H9 (cell line): ENCODE data around the gene PRKCA. TPM values are rescaled to one million over a fixed set of nuclear protein-coding genes. Genes with fewer than 3 reads are reported as not detected.

Experiments
- DNase-seq: peaks from one replicate; pipeline ENCODE4 v3.0.0-alpha.2; 2017
- H2AFZ ChIP-seq: one replicate; pipeline ENCODE4 v1.6.1; 2013; ENCODE audit warnings: mild to moderate bottlenecking, low read length, control low read depth, moderate library complexity
- H2AK5ac ChIP-seq: 2 replicates; pipeline ENCODE4 v1.6.1; 2013; ENCODE audit warnings: low read length, control low read depth, mixed read lengths; ENCODE audit not compliant: insufficient read length
- H2BK120ac ChIP-seq: one replicate; pipeline ENCODE4 v1.6.1; 2013; ENCODE audit warnings: low read depth, mild to moderate bottlenecking, low read length, control low read depth, inconsistent platforms; ENCODE audit not compliant: poor library complexity, severe bottlenecking
- H2BK12ac ChIP-seq: 2 replicates; pipeline ENCODE4 v1.6.1; 2013; ENCODE audit warnings: low read length, control low read depth, mixed read lengths, low read depth; ENCODE audit not compliant: insufficient read length
- H2BK15ac ChIP-seq: 2 replicates; pipeline ENCODE4 v1.6.1; 2013; ENCODE audit warnings: low read depth, low read length, control low read depth
- H2BK20ac ChIP-seq: one replicate; pipeline ENCODE4 v1.6.1; 2013; ENCODE audit warnings: low read depth, mild to moderate bottlenecking, low read length, control low read depth, inconsistent platforms; ENCODE audit not compliant: poor library complexity, severe bottlenecking
- H2BK5ac ChIP-seq: 2 replicates; pipeline ENCODE4 v1.6.1; 2013; ENCODE audit warnings: low read length, control low read depth, mixed read lengths; ENCODE audit not compliant: insufficient read length
- H3K14ac ChIP-seq: 2 replicates; pipeline ENCODE4 v1.6.1; 2013; ENCODE audit warnings: low read length, control low read depth; ENCODE audit not compliant: insufficient read depth
- H3K18ac ChIP-seq: 2 replicates; pipeline ENCODE4 v1.6.1; 2013; ENCODE audit warnings: low read depth, mild to moderate bottlenecking, mixed read lengths, low read length, control low read depth; ENCODE audit not compliant: insufficient read length
- H3K23ac ChIP-seq: 2 replicates; pipeline ENCODE4 v1.6.1; 2013; ENCODE audit warnings: low read length, control low read depth, mixed read lengths, low read depth; ENCODE audit not compliant: insufficient read length
- H3K23me2 ChIP-seq: 2 replicates; pipeline ENCODE4 v1.6.1; 2013; ENCODE audit warnings: low read depth, mild to moderate bottlenecking, mixed read lengths, low read length, control low read depth; ENCODE audit not compliant: insufficient read length, poor library complexity, severe bottlenecking
- H3K27ac ChIP-seq: 2 replicates; pipeline ENCODE4 v1.5.1; 2013; ENCODE audit warnings: low read length, control low read depth, mixed read lengths, low read depth; ENCODE audit not compliant: insufficient read length
- H3K27me3 ChIP-seq: 2 replicates; pipeline ENCODE4 v1.6.1; 2013; ENCODE audit warnings: low read length, control low read depth, inconsistent platforms; ENCODE audit not compliant: insufficient read depth
- H3K4ac ChIP-seq: 2 replicates; pipeline ENCODE4 v1.6.1; 2013; ENCODE audit warnings: low read depth, mild to moderate bottlenecking, control low read depth, inconsistent platforms, low read length, moderate library complexity
- H3K4me1 ChIP-seq: 2 replicates; pipeline ENCODE4 v1.6.1; 2013; ENCODE audit warnings: low read length, control low read depth, inconsistent platforms; ENCODE audit not compliant: insufficient read depth
- H3K4me2 ChIP-seq: 2 replicates; pipeline ENCODE4 v1.6.1; 2013; ENCODE audit warnings: low read length, control low read depth, mixed read lengths; ENCODE audit not compliant: insufficient read length, insufficient read depth
- H3K56ac ChIP-seq: 2 replicates; pipeline ENCODE4 v1.6.1; 2013; ENCODE audit warnings: low read depth, mild to moderate bottlenecking, mixed read lengths, low read length, control low read depth; ENCODE audit not compliant: insufficient read length
- H3K79me1 ChIP-seq: 2 replicates; pipeline ENCODE4 v1.6.1; 2013; ENCODE audit warnings: low read depth, mild to moderate bottlenecking, moderate library complexity, low read length, control low read depth, inconsistent platforms; ENCODE audit not compliant: insufficient read depth, poor library complexity, severe bottlenecking
- H3K79me2 ChIP-seq: 2 replicates; pipeline ENCODE4 v1.6.1; 2013; ENCODE audit warnings: low read length, control low read depth, inconsistent platforms; ENCODE audit not compliant: insufficient read depth
- H3K9ac ChIP-seq: 2 replicates; pipeline ENCODE4 v1.6.1; 2013; ENCODE audit warnings: low read length, control low read depth, mixed read lengths; ENCODE audit not compliant: insufficient read length; ENCODE audit errors: extremely low read depth
- H3K9me3 ChIP-seq: one replicate; pipeline ENCODE4 v1.6.1; 2013; ENCODE audit warnings: low read depth, low read length, inconsistent platforms; ENCODE audit not compliant: control insufficient read depth
- H3T11ph ChIP-seq: one replicate; pipeline ENCODE4 v1.6.1; 2013; ENCODE audit warnings: mild to moderate bottlenecking, low read length, control low read depth, inconsistent platforms
- H4K20me1 ChIP-seq: one replicate; pipeline ENCODE4 v1.6.1; 2013; ENCODE audit not compliant: control insufficient read depth, insufficient read length, insufficient read depth
- H4K5ac ChIP-seq: 2 replicates; pipeline ENCODE4 v1.6.1; 2013; ENCODE audit warnings: low read depth, mild to moderate bottlenecking, mixed read lengths, low read length, control low read depth; ENCODE audit not compliant: insufficient read length
- H4K8ac ChIP-seq: replicated peaks from 2 replicates; pipeline ENCODE4 v1.6.1; 2013; ENCODE audit warnings: low read length, control low read depth, mixed read lengths, low read depth; ENCODE audit not compliant: insufficient read length
- H4K91ac ChIP-seq: 2 replicates; pipeline ENCODE4 v1.6.1; 2013; ENCODE audit warnings: low read depth, mild to moderate bottlenecking, moderate library complexity, mixed read lengths, low read length, control low read depth; ENCODE audit not compliant: insufficient read length
- H3K27ac Mint-ChIP-seq, 3 experiments: 2 replicates in 2 of 3; 3 replicates in 1 of 3; pipeline ENCODE4 v1.8.0; 2020 to 2021; ENCODE audit warnings: mixed read lengths in 3 of 3, mild to moderate bottlenecking in 1 of 3, moderate library complexity in 1 of 3
- H3K27me3 Mint-ChIP-seq: 2 replicates; pipeline ENCODE4 v1.8.0; 2021; ENCODE audit warnings: low read depth, mild to moderate bottlenecking, moderate library complexity, mixed read lengths
- H3K36me3 Mint-ChIP-seq, 3 experiments: 2 replicates in 2 of 3; 3 replicates in 1 of 3; pipeline ENCODE4 v1.8.0; 2020 to 2021; ENCODE audit warnings: low read depth in 3 of 3, mixed read lengths in 3 of 3; ENCODE audit not compliant: insufficient read depth in 1 of 3
- H3K4me1 Mint-ChIP-seq, 2 experiments: 2 replicates each; pipeline ENCODE4 v1.8.0; 2020; ENCODE audit warnings: mixed read lengths in 2 of 2
- H3K4me3 Mint-ChIP-seq, 2 experiments: 2 replicates in 1 of 2; 3 replicates in 1 of 2; pipeline ENCODE4 v1.8.0; 2020 to 2021; ENCODE audit warnings: mild to moderate bottlenecking in 2 of 2, mixed read lengths in 2 of 2, moderate library complexity in 1 of 2
- H3K9me3 Mint-ChIP-seq, 2 experiments: 2 replicates in 1 of 2; 3 replicates in 1 of 2; pipeline ENCODE4 v1.8.0; 2020; ENCODE audit warnings: mild to moderate bottlenecking in 2 of 2, mixed read lengths in 2 of 2, moderate library complexity in 1 of 2
- CTCF ChIP-seq: fragments of 200-600 bp; sonication (generic); conservative IDR thresholded peaks from 3 replicates; pipeline ENCODE4 v1.8.0; 2021; ENCODE audit warnings: antibody characterized with exemption, mild to moderate bottlenecking
- WGBS: extraction: QIAGEN DNeasy Blood & Tissue Kit; methylation state at CpG from one replicate; pipeline ENCODE4 v1.1.7; 2013; ENCODE audit warnings: missing lambda C conversion rate, low lambda C conversion rate, mixed read lengths; ENCODE audit not compliant: insufficient read length; ENCODE audit errors: extremely low coverage; 5-methylcytosine and 5-hydroxymethylcytosine counted together
- total RNA-seq: library from RNA; stranded (reverse); gene quantifications from 2 replicates; pipeline ENCODE4 v1.2.1, GENCODE V29; 2021

Gene PRKCA
- total RNA-seq, 1 experiment from 2014 or later, result 10.5 TPM

- H3K4me1 ChIP-seq, result no peaks in the 10 kb centered on the region
- no peak overlapping the region for H2BK15ac ChIP-seq
- Mint-ChIP-seq H3K9me3 (peaks cover 0 to 6% of the 10 kb centered on the region in 2 experiments; a peak in 2 of 5 replicates), H3K4me3 (no peak overlapping the region), H3K27ac (no peak overlapping the region), H3K4me1 (peaks cover 13 to 20% of the 10 kb centered on the region in 2 experiments), H3K36me3 (peaks cover 0 to 9% (median 2%) of the 10 kb centered on the region in 3 experiments; a peak in 3 of 7 replicates), H3K27me3 (no peaks in the 10 kb centered on the region)
- H3K9ac ChIP-seq, result no peak overlapping the region
- H3K14ac ChIP-seq, result no peak overlapping the region; the same call in 1 of the 2 replicates
- H3K4ac ChIP-seq, result no peak overlapping the region
- H3K79me2 ChIP-seq, result no peaks in the 10 kb centered on the region
- no peaks in the 10 kb centered on the region for H3K23me2 ChIP-seq
- no peak overlapping the region for H4K8ac ChIP-seq
- H3K9me3 ChIP-seq, result no peaks in the 10 kb centered on the region
- no peak for TF ChIP-seq CTCF
- H3K4me2 ChIP-seq, result no peak overlapping the region
- WGBS, result no CpG with 5 or more reads among the region's 11 CpGs
- H2BK20ac ChIP-seq, result no peak overlapping the region
- no peak overlapping the region for H2AK5ac ChIP-seq
- no peak overlapping the region for H4K91ac ChIP-seq
- H4K20me1 ChIP-seq, result no peaks in the 10 kb centered on the region
- no peak overlapping the region for H3T11ph ChIP-seq
- no peaks in the 10 kb centered on the region for H3K79me1 ChIP-seq
- no peak overlapping the region for H2AFZ ChIP-seq
- no peak overlapping the region for H2BK12ac ChIP-seq
- H4K5ac ChIP-seq, result no peak overlapping the region
- DNase-seq, result no peak
- H2BK5ac ChIP-seq, result no peak overlapping the region
- no peak overlapping the region for H3K18ac ChIP-seq
- H2BK120ac ChIP-seq, result no peak overlapping the region
- no peak overlapping the region for H3K27ac ChIP-seq
- H3K23ac ChIP-seq, result no peak overlapping the region
- H3K27me3 ChIP-seq, result no peaks in the 10 kb centered on the region
- no peak overlapping the region for H3K56ac ChIP-seq
Measured at GRCh38 chr17:66676421-66676820, 374.0 kb downstream of the PRKCA start.
